Subcutaneous adipose tissue (tissue), 4 donors: ENCODE results near the gene AKTIP. TPM values are rescaled to one million over a fixed set of nuclear protein-coding genes. Genes with fewer than 3 reads are reported as not detected.

ENCODE experiments used
- total RNA-seq, 4 donors: library from RNA; depleted of rRNA; stranded (reverse); fragments of >200 nt; gene quantifications; one replicate each; pipeline ENCODE4 v1.1.0, GENCODE V29; 2016
- TF ChIP-seq, protein P1 (sequence below): fragments of 450-650 bp; IDR thresholded peaks from one replicate; pipeline ENCODE4 v1.5.1; 2016; ENCODE audit warnings: low read depth, mild to moderate bottlenecking, control low read depth, antibody characterized with exemption, moderate library complexity

AKTIP gene
- total RNA-seq, 4 donors from 2014 or later: 28.9 to 63.9 (median 54.2) TPM

DNA sequence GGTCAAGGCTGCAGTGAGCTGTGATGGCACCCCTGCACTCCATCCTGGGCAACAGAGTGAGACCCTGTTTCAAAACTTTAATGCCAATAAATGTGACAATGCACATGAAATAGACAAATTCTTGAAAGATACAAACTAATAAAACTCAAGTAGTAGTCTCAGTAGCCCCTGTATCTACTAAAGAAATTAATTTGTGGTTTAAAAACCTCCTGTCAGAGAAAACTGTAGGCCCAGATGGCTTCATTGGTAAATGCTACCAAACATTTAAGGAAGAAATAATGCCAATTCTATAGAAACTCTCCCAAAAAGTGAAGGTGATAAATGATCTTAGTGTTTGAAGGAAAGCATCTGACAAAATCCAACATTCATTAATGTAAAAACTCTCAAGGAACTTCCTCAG lies 16.8 kb downstream of the AKTIP start:
- TF ChIP-seq, protein P1, sequence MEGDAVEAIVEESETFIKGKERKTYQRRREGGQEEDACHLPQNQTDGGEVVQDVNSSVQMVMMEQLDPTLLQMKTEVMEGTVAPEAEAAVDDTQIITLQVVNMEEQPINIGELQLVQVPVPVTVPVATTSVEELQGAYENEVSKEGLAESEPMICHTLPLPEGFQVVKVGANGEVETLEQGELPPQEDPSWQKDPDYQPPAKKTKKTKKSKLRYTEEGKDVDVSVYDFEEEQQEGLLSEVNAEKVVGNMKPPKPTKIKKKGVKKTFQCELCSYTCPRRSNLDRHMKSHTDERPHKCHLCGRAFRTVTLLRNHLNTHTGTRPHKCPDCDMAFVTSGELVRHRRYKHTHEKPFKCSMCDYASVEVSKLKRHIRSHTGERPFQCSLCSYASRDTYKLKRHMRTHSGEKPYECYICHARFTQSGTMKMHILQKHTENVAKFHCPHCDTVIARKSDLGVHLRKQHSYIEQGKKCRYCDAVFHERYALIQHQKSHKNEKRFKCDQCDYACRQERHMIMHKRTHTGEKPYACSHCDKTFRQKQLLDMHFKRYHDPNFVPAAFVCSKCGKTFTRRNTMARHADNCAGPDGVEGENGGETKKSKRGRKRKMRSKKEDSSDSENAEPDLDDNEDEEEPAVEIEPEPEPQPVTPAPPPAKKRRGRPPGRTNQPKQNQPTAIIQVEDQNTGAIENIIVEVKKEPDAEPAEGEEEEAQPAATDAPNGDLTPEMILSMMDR: no peak

DNA sequence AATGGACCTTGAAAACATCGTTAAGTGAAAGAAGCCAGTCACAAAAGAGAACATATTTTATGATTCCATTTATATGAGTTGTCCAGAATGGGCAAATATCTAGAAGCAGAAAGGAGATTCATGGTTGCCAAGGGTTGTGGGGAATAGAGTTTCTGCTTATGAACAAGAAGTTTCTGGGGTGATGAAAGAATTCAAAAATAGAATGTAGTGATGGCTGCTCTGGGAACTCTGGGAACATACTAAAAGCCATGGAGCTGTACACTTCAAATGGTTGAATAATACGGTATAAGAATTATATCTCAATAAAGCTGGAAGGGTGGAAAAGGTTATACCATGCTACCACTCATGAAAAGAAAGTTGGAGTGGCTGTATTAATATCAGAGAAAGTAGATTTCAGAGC lies 18.5 kb downstream of the AKTIP start:
- TF ChIP-seq, protein P1: no peak

DNA sequence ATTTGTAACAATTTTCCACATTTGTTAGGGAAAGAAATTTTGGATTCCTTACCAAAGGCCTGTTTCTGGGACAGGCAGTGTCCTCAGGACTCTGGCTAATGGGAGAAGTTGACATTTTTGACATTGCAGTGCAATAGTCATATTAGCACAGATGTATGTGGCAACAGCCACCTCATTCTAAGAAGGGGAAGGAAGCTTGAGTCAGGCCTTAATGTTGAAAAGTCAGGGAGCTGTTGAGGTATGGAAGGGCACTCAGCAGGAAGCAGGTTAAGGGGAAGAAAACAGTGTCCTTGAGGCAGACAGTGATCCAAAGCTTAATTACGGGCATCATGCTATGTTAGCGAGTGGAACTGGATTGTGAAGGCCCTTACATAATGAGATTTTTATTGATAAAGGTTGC lies 20.9 kb downstream of the AKTIP start:
- TF ChIP-seq, protein P1: no peak

DNA sequence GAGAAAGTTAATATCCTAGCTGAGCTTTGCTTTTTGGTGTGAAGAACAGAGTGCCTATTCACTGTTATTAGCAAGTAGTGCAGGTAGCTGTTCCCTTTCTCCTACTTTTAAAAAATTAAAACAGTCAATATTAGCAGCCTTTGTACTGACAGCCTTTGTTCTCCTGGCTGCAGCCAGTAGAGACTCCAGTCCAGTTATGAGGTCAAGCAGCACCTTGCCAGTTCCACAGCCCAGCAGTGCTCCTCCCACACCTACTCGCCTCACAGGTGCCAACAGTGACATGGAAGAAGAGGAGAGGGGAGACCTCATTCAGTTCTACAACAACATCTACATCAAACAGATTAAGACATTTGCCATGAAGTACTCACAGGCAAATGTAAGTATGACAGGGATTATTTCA lies 22.6 kb downstream of the AKTIP start:
- TF ChIP-seq, protein P1: no peak

DNA sequence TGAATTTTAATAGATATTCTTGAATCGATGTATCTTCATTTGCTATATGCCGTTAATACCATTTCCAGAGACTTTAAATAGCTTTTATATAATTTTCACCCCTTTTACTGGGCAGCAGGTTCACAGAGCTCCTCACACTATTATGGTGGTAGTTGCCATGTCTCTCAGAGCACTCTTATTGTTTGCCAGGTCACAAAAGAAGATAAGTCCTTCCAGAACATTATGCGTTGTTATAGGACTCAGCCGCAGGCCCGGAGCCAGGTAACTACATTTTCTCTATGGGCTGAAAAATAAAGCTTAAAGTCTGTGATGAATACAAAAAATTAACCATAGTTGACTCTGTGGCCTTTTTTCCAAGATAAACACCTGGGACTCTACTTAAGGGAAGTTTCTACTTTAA lies 24.0 kb downstream of the AKTIP start:
- TF ChIP-seq, protein P1: no peak

DNA sequence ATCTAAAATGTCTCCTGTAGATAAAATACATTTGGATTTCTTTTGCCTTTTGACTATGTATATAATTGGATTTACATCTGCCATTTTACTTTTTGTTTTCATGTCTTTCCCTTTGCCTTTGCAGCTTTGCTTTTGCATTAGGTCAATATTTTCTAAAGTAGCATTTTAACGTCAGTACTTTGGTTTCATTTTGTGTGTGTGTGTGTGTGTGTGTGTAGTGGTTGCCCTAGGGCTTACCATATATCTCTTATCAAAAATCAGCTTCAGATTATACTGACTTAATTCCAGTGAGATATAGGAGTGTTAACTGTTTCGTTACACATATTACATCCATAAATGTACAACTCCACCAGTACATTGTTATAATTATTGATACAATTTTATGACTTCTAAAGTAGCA lies 26.1 kb downstream of the AKTIP start:
- TF ChIP-seq, protein P1: no peak

DNA sequence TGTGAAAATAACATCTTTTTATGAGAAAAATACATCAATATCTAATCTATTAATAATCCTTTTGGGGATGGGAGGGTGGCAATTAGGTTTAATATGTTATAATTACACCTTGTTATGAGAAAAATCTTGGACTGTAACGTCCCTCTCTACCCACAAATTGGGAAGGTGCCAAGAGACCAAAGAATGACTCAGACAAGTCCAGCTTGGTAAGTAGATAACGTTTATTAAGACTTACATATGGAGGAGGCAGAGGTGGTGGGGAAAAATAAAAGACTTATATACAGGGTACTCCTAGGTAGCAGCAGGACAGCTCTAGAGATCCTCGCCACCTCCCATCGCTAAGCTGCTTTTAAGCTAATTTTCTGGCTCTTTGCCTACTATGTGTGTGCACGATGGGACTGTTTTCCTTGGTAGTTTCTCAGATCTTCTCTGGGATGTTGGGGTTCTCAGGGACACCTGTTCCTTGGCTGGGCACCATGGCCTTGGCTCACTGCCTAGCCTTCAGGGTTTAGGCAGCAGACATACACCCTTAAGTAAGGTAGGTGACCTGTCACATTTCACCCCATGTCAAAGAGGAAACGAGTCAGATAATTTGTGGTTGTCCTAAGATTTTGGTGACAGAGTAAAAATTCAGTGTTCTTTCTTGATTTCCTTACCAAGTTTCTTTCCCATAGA lies 37.3 kb downstream of the AKTIP start:
- TF ChIP-seq, protein P1: no peak
